Measurements from ENCODE around the gene AADAT. TPM values are rescaled to one million over a fixed set of nuclear protein-coding genes. Genes with fewer than 3 reads are reported as not detected.

AADAT gene
- total RNA-seq, 3 donors from 2014 or later (not counting 1 experiment from before 2014, with no cell fraction given), result not detected

- H3K4me1 ChIP-seq (ENCODE audit: control insufficient read depth, insufficient read depth, low read length), result peaks cover 19% of the 10 kb centered on the region
- TF ChIP-seq CTCF (IDR thresholded peaks at IDR 0.05), result no peak
- peak in 1 of 3 donors; percentile 48 for ATAC-seq
- H3K4me1 Mint-ChIP-seq, result peaks cover 0 to 8% of the 10 kb centered on the region in 2 donors
- peaks cover 12 to 16% of the 10 kb centered on the region in 2 donors for H3K27me3 Mint-ChIP-seq (ENCODE audit: low read depth in 2 of 2)
- no peak overlapping the region for H3K27ac ChIP-seq (ENCODE audit: low read length)
- no peak overlapping the region for H3K27ac Mint-ChIP-seq
- no peak overlapping the region for H3K4me3 Mint-ChIP-seq
- no peak for DNase-seq
- intact Hi-C loops (cut with micrococcal nuclease), result no loop called here
- no peak overlapping the region for H3K4me3 ChIP-seq (ENCODE audit: low read length)
- H3K27me3 ChIP-seq (ENCODE audit: control insufficient read depth, insufficient read depth, low read length), result peaks cover 2% of the 10 kb centered on the region
- H3K36me3 ChIP-seq (ENCODE audit: control insufficient read depth, insufficient read depth, low read length), result no peaks in the 10 kb centered on the region
- 18% methylated on average over 4 of the region's 4 CpGs for WGBS (ENCODE audit: insufficient coverage)
- H3K9me3 ChIP-seq (ENCODE audit: control insufficient read depth, insufficient read depth, low read length), result no peaks in the 10 kb centered on the region
- H3K36me3 Mint-ChIP-seq, result no peaks in the 10 kb centered on the region
- H3K9me3 Mint-ChIP-seq, result peaks cover 0 to 2% of the 10 kb centered on the region in 2 donors
These were observed 7.9 kb upstream of the AADAT start for GRCh38 chr4:170097681-170098080.

GRCh38 chr4:170093973-170094535 is 4.3 kb upstream of the AADAT start:
- peaks cover 23 to 26% of the 10 kb centered on the region in 2 donors for H3K27me3 Mint-ChIP-seq (ENCODE audit: low read depth in 2 of 2)
- intact Hi-C loops (cut with micrococcal nuclease), result no loop called here

GRCh38 chr4:170091069-170091696 is 1.4 kb upstream of the AADAT start:
- DNase-seq (no peak), ATAC-seq (no peak)
- Histone ChIP-seq H3K36me3 (ENCODE audit: control insufficient read depth, insufficient read depth, low read length) (no peaks in the 10 kb centered on the region), H3K4me1 (ENCODE audit: control insufficient read depth, insufficient read depth, low read length) (peaks cover 23% of the 10 kb centered on the region), H3K27me3 (ENCODE audit: control insufficient read depth, insufficient read depth, low read length) (peaks cover 14% of the 10 kb centered on the region), H3K4me3 (ENCODE audit: low read length) (no peak overlapping the region), H3K9me3 (ENCODE audit: control insufficient read depth, insufficient read depth, low read length) (no peaks in the 10 kb centered on the region), H3K27ac (ENCODE audit: low read length) (no peak overlapping the region)
- Mint-ChIP-seq H3K27ac (no peak overlapping the region), H3K9me3 (no peaks in the 10 kb centered on the region), H3K4me1 (peaks cover 4 to 5% of the 10 kb centered on the region in 2 donors), H3K27me3 (ENCODE audit: low read depth in 2 of 2) (peaks cover 26% of the 10 kb centered on the region in 2 donors), H3K4me3 (no peak overlapping the region), H3K36me3 (no peaks in the 10 kb centered on the region)
- intact Hi-C loops (cut with micrococcal nuclease), result no loop called here
- 95% methylated on average over 47 of the region's 47 CpGs for WGBS (ENCODE audit: insufficient coverage)
- no peak for TF ChIP-seq CTCF (IDR thresholded peaks at IDR 0.05)

More at GRCh38 chr4:170093973-170094535, 4.3 kb upstream of the AADAT start:
- H3K36me3 Mint-ChIP-seq, result no peaks in the 10 kb centered on the region
- H3K27me3 ChIP-seq (ENCODE audit: control insufficient read depth, insufficient read depth, low read length), result peaks cover 14% of the 10 kb centered on the region
- peaks cover 5 to 12% of the 10 kb centered on the region in 2 donors for H3K4me1 Mint-ChIP-seq
- ATAC-seq (no peak), DNase-seq (no peak)
- no peak overlapping the region for H3K27ac Mint-ChIP-seq
- peaks cover 38% of the 10 kb centered on the region for H3K4me1 ChIP-seq (ENCODE audit: control insufficient read depth, insufficient read depth, low read length)
- no peak overlapping the region for H3K4me3 ChIP-seq (ENCODE audit: low read length)
- H3K36me3 ChIP-seq (ENCODE audit: control insufficient read depth, insufficient read depth, low read length), result no peaks in the 10 kb centered on the region
- WGBS (ENCODE audit: insufficient coverage), result 94% methylated on average over 1 of the region's 2 CpGs
- H3K27ac ChIP-seq (ENCODE audit: low read length), result no peak overlapping the region
- no peak overlapping the region for H3K4me3 Mint-ChIP-seq
- TF ChIP-seq CTCF (IDR thresholded peaks at IDR 0.05), result no peak
- peaks cover 0 to 1% of the 10 kb centered on the region in 2 donors for H3K9me3 Mint-ChIP-seq
- H3K9me3 ChIP-seq (ENCODE audit: control insufficient read depth, insufficient read depth, low read length), result no peaks in the 10 kb centered on the region
